BE2C (cell line): Measurements from ENCODE around the gene PADI3.

Experiments
- DNase-seq: peaks from one replicate; pipeline ENCODE4 v3.0.0-alpha.2; 2020
- H3K27me3 ChIP-seq: fragments of 250-450 bp; sonication (Bioruptor Pico); 2 replicates; pipeline ENCODE4 v1.5.1; 2020; ENCODE audit warnings: mild to moderate bottlenecking
- H3K36me3 ChIP-seq: fragments of 250-450 bp; sonication (Bioruptor Pico); 2 replicates; pipeline ENCODE4 v1.5.1; 2020; ENCODE audit warnings: mild to moderate bottlenecking
- H3K4me1 ChIP-seq: fragments of 250-450 bp; sonication (Bioruptor Pico); 2 replicates; pipeline ENCODE4 v1.5.1; 2020
- H3K4me3 ChIP-seq: 2 replicates; pipeline ENCODE4 v1.5.1; 2011; ENCODE audit warnings: low read depth, low read length
- H3K9me3 ChIP-seq: fragments of 250-450 bp; sonication (Bioruptor Pico); 2 replicates; pipeline ENCODE4 v1.5.1; 2020
- TF ChIP-seq, protein P1 (sequence below): IDR thresholded peaks from 2 replicates; pipeline ENCODE4 v1.5.1; 2012; ENCODE audit warnings: mild to moderate bottlenecking, low read depth, low read length

Gene PADI3

DNA sequence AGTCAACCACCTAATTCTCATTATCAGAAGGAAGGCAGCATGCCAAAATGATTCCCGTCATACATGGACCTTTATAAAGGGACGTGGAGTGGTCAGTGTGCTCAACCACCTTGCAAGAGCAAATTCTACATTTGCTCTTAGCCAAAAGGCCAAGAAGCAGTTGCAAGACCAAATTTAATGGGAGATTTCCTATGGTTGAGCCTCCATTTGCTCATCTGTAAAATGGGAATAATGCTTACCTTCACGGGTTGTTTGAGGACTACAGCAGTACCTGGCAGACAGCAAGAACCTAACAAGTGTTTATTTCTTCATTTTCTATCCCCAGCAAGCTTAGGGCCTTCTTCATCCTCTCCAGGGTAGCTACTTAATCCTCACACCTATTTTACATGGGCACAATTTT is 41.7 kb downstream of the PADI3 start:
- no peaks in the 10 kb centered on the region for H3K9me3 ChIP-seq
- TF ChIP-seq, protein P1, sequence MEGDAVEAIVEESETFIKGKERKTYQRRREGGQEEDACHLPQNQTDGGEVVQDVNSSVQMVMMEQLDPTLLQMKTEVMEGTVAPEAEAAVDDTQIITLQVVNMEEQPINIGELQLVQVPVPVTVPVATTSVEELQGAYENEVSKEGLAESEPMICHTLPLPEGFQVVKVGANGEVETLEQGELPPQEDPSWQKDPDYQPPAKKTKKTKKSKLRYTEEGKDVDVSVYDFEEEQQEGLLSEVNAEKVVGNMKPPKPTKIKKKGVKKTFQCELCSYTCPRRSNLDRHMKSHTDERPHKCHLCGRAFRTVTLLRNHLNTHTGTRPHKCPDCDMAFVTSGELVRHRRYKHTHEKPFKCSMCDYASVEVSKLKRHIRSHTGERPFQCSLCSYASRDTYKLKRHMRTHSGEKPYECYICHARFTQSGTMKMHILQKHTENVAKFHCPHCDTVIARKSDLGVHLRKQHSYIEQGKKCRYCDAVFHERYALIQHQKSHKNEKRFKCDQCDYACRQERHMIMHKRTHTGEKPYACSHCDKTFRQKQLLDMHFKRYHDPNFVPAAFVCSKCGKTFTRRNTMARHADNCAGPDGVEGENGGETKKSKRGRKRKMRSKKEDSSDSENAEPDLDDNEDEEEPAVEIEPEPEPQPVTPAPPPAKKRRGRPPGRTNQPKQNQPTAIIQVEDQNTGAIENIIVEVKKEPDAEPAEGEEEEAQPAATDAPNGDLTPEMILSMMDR = no peak
- H3K36me3 ChIP-seq = no peaks in the 10 kb centered on the region
- no peak overlapping the region for H3K4me3 ChIP-seq
- no peaks in the 10 kb centered on the region for H3K27me3 ChIP-seq
- DNase-seq = no peak
- H3K4me1 ChIP-seq = no peaks in the 10 kb centered on the region

DNA sequence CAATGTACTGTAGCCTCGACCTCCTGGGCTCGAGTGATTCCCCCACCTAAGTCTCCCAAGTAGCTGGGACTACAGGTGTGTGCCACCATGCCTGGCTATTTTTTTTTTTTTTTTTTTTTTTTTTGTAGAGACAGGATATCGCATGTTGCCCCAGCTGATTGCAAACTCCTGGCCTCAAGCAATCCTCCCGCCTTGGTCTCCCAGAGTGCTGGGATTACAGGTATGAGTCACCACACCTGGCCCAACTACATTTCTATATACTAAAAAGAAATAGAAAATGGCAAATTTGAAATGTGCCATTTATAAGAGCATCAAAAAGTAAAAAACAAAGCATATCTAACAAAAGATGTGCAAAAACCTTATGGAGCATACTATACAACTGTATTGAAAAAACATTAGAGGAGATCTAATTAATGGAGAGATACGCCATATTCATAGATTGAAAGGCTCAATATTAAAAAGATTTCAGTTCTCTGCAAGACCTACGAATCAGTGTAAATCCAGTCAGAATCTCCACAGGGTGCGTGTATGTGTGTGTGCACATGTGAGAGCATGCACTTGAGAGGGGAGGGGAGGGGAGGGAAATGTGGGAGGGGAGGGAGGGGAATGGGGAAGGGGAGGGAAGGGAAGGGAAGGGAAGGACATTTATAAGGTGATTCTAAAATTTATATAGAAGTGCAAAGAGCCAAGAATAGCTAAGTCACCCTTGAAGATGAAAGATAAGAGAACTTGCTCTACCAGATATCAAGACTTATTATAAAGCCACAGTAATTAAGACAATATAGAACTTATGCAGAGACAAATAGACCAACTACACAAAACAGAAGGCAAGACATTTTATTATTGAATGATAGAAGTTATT is 43.6 kb downstream of the PADI3 start:
- Histone ChIP-seq H3K4me1 (no peaks in the 10 kb centered on the region), H3K36me3 (no peaks in the 10 kb centered on the region), H3K9me3 (no peaks in the 10 kb centered on the region), H3K4me3 (no peak overlapping the region), H3K27me3 (no peaks in the 10 kb centered on the region)
- DNase-seq = no peak
- TF ChIP-seq, protein P1 = no peak

DNA sequence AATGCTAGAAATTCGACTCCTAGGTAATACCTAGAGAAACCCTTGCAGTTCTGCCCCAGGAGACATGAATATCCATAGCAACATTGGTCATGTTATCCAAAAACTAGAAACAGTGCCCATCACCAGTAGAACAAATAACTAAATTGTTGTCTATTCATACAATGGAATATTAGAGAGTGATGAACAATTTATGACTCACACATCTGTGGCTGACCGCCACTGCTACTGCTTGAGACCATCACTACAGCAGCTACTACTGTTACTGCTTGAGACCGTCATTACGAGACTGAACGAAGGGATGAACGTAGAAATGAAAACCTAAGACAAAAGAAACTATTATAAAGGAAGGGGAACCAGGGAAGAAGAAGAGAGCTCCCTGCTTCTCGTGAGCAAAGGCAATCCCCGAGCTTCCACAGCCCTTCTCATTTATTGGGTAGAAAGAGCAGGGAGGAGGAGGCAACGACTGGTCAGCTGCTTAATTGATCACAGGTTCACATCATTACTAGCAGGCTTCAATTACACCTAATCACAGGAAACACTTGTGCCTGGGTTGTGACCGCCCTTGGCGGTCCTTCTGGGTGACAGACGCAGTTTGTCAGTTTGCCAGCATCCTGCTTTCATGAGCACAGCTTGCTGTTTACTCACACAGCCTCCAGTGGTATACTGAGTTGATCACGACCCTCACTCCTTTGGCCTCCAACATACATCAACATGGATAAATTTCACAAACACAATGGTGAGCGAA is 45.0 kb downstream of the PADI3 start:
- Histone ChIP-seq H3K27me3 (no peaks in the 10 kb centered on the region), H3K9me3 (no peaks in the 10 kb centered on the region), H3K4me1 (no peaks in the 10 kb centered on the region), H3K36me3 (no peaks in the 10 kb centered on the region), H3K4me3 (no peak overlapping the region)
- TF ChIP-seq, protein P1 = no peak
- no peak for DNase-seq

DNA sequence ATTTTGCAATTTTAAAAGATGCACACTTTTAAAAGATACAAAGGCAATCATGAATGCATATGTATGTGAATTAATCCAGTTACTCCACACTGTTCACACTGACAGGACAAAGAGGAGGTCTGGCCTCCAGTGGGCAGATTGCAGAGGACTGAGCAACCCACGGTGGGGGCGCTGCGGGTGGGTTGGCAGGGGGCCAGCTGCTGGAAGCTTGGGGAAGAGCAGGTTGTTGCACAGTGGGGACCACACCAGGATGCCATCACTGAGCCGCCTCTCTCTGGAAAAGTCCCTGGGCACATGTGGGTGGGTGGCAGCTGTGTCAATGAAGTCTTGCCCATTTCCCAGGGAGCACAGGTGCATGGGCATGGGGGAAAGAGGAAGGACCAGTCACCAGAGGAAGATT is 46.4 kb downstream of the PADI3 start:
- Histone ChIP-seq H3K9me3 (no peaks in the 10 kb centered on the region), H3K4me3 (no peak overlapping the region), H3K36me3 (no peaks in the 10 kb centered on the region), H3K4me1 (no peaks in the 10 kb centered on the region), H3K27me3 (no peaks in the 10 kb centered on the region)
- DNase-seq = no peak
- TF ChIP-seq, protein P1 = no peak

DNA sequence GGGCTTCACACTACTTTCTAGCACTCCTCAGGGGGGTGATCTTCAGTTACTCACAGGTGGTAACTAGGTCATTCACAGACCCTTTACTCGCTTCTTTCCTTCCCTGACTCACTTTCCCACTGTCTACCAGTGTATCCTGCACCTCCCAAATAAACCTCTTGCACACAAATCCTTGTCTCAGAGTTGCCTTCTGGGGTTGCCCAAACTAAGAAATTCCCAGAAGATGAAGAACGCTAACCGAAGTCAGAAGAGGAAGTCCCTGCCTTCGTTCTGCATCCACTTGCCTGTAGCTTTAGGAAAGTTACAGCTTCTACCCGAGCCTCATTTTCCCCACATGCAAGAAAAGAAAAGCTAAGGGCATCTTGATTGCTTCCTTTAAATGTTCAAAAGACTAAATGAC is 47.2 kb downstream of the PADI3 start:
- H3K4me3 ChIP-seq = no peak overlapping the region
- no peaks in the 10 kb centered on the region for H3K27me3 ChIP-seq
- DNase-seq = no peak
- H3K4me1 ChIP-seq = no peaks in the 10 kb centered on the region
- no peaks in the 10 kb centered on the region for H3K9me3 ChIP-seq
- TF ChIP-seq, protein P1 = no peak
- no peaks in the 10 kb centered on the region for H3K36me3 ChIP-seq

DNA sequence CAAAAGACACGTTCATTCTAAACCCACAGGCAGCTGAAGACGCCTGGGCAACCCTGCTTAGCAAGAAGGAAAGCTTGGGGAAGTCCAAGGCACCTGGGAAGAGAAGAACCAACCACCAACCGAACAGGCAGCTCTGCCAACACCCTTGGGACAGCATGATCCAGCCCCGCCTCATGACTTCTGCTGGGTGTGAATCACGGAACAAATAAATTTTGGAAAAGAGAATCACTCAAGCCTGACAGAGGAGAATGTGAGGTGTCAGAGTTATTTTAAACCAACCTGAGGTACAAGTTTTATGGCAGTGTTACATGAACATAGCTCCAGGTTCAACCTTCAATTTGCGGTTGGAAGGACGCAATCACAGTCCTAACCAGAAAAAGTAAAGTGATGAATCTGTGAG is 49.1 kb downstream of the PADI3 start:
- no peaks in the 10 kb centered on the region for H3K27me3 ChIP-seq
- no peak overlapping the region for H3K4me3 ChIP-seq
- H3K4me1 ChIP-seq = no peaks in the 10 kb centered on the region
- TF ChIP-seq, protein P1 = no peak
- no peaks in the 10 kb centered on the region for H3K36me3 ChIP-seq
- no peak for DNase-seq
- H3K9me3 ChIP-seq = no peaks in the 10 kb centered on the region
